Esophagus squamous epithelium (tissue), 5 donors: ENCODE results near the gene C18orf63. TPM values are rescaled to one million over a fixed set of nuclear protein-coding genes. Genes with fewer than 3 reads are reported as not detected.

Experiments used
- DNase-seq: peaks from one replicate; lab custom pipeline; 2025; lab: John Stamatoyannopoulos, UW
- H3K27ac ChIP-seq, 4 donors: fragments of 200-600 bp; sonication (generic); one replicate each; pipeline ENCODE4 v1.5.1; 2016 to 2019; ENCODE audit warnings: mild to moderate bottlenecking in 1 of 4
- H3K27me3 ChIP-seq, 4 donors: fragments of 200-600 bp; sonication (generic); 1 replicate in 3 of 4; 2 replicates in 1 of 4; pipeline versions ENCODE4 v1.5.1 to v1.6.0; 2017 to 2021; ENCODE audit warnings: antibody characterized with exemption in 1 of 4
- H3K36me3 ChIP-seq, 3 donors: fragments of 200-600 bp; sonication (generic); one replicate each; pipeline ENCODE4 v1.5.1; 2016 to 2019
- H3K4me1 ChIP-seq, 3 donors: fragments of 200-600 bp; sonication (generic); one replicate each; pipeline ENCODE4 v1.5.1; 2017 to 2019
- H3K4me3 ChIP-seq, 4 donors: fragments of 200-600 bp; sonication (generic); 1 replicate in 3 of 4; 2 replicates in 1 of 4; pipeline ENCODE4 v1.5.1; 2016 to 2019; ENCODE audit warnings: mild to moderate bottlenecking in 2 of 4, moderate library complexity in 1 of 4
- H3K9me3 ChIP-seq, 3 donors: fragments of 200-600 bp; sonication (generic); one replicate each; pipeline ENCODE4 v1.5.1; 2016 to 2019
- POLR2A ChIP-seq, 4 donors: fragments of 450-650 bp; IDR thresholded peaks; one replicate each; pipeline ENCODE4 v1.6.1; 2017; ENCODE audit warnings: antibody characterized with exemption in 4 of 4, mild to moderate bottlenecking in 4 of 4, moderate library complexity in 3 of 4
- WGBS, 2 donors: methylation state at CpG; one replicate each; pipeline ENCODE4 v1.1.5; 2018; 5-methylcytosine and 5-hydroxymethylcytosine counted together
- intact Hi-C: fragments of 100-400 bp; cut with DNase I; formaldehyde crosslinking; loops from one replicate; pipeline ENCODE4 v1.15.0; 2022
- total RNA-seq, 4 donors: library from RNA; depleted of rRNA; stranded (reverse); fragments of >200 nt; gene quantifications; one replicate each; pipeline ENCODE4 v1.1.0, GENCODE V29; 2016
- TF ChIP-seq, protein P1 (sequence below), 6 experiments: fragments of 450-650 bp in 4 of 6; fragments of 200-600 bp in 2 of 6; sonication (generic) in 2 of 6; IDR thresholded peaks; one replicate each; pipeline ENCODE4 v1.5.1; 2016 to 2019; ENCODE audit warnings: antibody characterized with exemption in 6 of 6, mild to moderate bottlenecking in 4 of 6, moderate library complexity in 4 of 6
- donor health status: DM: yes; HTN: yes; CAD: no.

The C18orf63 gene
- total RNA-seq, 4 donors from 2014 or later: not detected

DNA sequence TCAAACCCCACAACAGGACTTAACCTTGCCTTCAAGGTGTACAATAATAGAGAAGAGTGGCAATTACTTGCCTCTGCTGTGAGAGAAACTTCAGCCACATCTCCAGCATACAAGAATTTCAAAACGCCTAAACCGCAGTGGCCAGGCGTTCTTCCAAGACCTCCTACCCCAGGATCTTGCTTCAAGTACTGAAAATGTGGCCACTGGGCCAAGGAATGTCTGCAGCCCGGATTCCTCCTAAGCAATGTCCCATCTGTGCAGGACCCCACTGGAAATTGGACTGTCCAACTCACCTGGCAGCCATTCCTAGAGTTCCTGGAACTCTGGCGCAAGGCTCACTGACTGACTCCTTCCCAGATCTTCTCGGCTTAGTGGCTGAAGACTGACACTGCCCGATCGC is 21.1 kb upstream of the C18orf63 start:
- Histone ChIP-seq H3K9me3 (no peaks in the 10 kb centered on the region), H3K4me1 (peaks cover 10 to 26% (median 15%) of the 10 kb centered on the region in 3 donors), H3K27ac (no peak overlapping the region), H3K36me3 (no peaks in the 10 kb centered on the region), H3K27me3 (no peaks in the 10 kb centered on the region), H3K4me3 (no peak overlapping the region)
- WGBS, 2 donors: 84 to 93% methylated on average over 8 of the region's 8 CpGs
- no peak for DNase-seq
- TF ChIP-seq, protein P1, sequence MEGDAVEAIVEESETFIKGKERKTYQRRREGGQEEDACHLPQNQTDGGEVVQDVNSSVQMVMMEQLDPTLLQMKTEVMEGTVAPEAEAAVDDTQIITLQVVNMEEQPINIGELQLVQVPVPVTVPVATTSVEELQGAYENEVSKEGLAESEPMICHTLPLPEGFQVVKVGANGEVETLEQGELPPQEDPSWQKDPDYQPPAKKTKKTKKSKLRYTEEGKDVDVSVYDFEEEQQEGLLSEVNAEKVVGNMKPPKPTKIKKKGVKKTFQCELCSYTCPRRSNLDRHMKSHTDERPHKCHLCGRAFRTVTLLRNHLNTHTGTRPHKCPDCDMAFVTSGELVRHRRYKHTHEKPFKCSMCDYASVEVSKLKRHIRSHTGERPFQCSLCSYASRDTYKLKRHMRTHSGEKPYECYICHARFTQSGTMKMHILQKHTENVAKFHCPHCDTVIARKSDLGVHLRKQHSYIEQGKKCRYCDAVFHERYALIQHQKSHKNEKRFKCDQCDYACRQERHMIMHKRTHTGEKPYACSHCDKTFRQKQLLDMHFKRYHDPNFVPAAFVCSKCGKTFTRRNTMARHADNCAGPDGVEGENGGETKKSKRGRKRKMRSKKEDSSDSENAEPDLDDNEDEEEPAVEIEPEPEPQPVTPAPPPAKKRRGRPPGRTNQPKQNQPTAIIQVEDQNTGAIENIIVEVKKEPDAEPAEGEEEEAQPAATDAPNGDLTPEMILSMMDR (IDR thresholded peaks at IDR 0.05): no peak
- no peak for TF ChIP-seq POLR2A (IDR thresholded peaks at IDR 0.05)
- intact Hi-C loops: no loop called here

DNA sequence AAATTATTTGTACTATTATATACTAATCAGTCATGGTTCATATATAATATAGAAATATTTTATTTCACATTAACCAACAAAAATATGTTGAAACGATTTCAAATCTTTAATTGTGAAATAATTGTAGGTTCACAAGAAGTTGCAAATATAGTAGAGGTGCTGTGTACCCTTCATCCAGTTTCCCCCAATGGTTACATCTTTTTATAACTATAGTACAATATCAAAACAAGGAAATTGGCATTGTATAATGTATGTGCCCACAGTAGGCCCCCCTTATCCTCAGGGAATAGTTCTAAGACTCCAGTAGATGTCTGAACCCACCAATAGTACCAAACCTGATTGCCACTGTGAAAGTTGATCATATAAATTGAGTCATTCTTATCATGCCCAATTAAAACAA is 16.5 kb upstream of the C18orf63 start:
- intact Hi-C loops: no loop called here
- H3K27ac ChIP-seq: no peak overlapping the region
- H3K9me3 ChIP-seq: no peaks in the 10 kb centered on the region
- DNase-seq: no peak
- no peak overlapping the region for H3K4me3 ChIP-seq
- WGBS, 2 donors: 66 to 74% methylated on average over 1 of the region's 1 CpG
- H3K36me3 ChIP-seq: no peaks in the 10 kb centered on the region
- TF ChIP-seq, protein P1 (IDR thresholded peaks at IDR 0.05): no peak
- no peak for TF ChIP-seq POLR2A (IDR thresholded peaks at IDR 0.05)
- H3K4me1 ChIP-seq: no peaks in the 10 kb centered on the region
- no peaks in the 10 kb centered on the region for H3K27me3 ChIP-seq

DNA sequence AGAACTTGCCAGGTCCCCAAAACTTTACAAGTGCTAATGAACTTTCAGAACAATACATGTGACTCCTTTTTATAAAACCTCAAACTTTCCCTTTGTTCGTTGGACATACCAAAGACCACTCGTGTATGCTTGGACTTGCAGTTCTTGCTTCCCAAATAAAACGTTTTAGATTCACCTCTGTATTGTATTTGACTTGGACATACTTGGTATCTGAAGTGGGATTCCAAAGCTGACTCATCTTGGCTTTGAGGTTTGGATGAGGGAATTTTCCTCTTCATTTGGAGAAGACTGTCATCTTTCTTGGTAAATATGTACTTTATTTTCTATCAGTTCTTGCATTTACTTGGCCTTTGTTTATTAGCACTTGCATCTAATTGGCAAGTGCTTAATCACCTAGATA is 15.9 kb upstream of the C18orf63 start:
- H3K4me3 ChIP-seq: no peak overlapping the region
- no peaks in the 10 kb centered on the region for H3K36me3 ChIP-seq
- WGBS, 2 donors: 30 to 48% methylated on average over 3 of the region's 3 CpGs
- TF ChIP-seq POLR2A (IDR thresholded peaks at IDR 0.05): no peak
- TF ChIP-seq, protein P1 (IDR thresholded peaks at IDR 0.05): no peak
- intact Hi-C loops: no loop called here
- no peak for DNase-seq
- no peaks in the 10 kb centered on the region for H3K4me1 ChIP-seq
- no peak overlapping the region for H3K27ac ChIP-seq
- H3K27me3 ChIP-seq: no peaks in the 10 kb centered on the region
- H3K9me3 ChIP-seq: no peaks in the 10 kb centered on the region

DNA sequence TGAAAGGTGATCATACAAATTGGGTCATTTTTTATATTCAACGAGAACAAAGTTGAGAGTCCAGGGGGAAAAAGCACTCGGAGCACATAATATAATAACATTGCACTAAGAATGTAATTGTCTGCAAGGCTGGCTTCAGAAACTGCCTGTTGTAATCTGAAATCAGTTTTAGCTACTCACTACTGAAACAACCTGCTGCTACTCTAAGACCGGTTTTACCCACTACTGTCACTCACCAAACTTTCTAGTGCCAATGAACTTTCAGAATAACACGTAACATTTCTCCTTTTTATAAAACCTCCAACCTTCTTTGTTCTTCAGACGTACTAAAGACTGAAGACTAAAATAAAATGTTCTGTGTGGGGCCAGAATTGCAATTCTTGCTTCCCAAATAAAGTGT is 12.3 kb upstream of the C18orf63 start:
- H3K4me3 ChIP-seq: no peak overlapping the region
- DNase-seq: no peak
- H3K27ac ChIP-seq: no peak overlapping the region
- H3K9me3 ChIP-seq: no peaks in the 10 kb centered on the region
- TF ChIP-seq POLR2A (IDR thresholded peaks at IDR 0.05): no peak
- TF ChIP-seq, protein P1 (IDR thresholded peaks at IDR 0.05): no peak
- 59 to 78% methylated on average over 5 of the region's 5 CpGs for WGBS, 2 donors
- intact Hi-C loops: no loop called here
- H3K27me3 ChIP-seq: no peaks in the 10 kb centered on the region
- no peaks in the 10 kb centered on the region for H3K36me3 ChIP-seq
- no peaks in the 10 kb centered on the region for H3K4me1 ChIP-seq

DNA sequence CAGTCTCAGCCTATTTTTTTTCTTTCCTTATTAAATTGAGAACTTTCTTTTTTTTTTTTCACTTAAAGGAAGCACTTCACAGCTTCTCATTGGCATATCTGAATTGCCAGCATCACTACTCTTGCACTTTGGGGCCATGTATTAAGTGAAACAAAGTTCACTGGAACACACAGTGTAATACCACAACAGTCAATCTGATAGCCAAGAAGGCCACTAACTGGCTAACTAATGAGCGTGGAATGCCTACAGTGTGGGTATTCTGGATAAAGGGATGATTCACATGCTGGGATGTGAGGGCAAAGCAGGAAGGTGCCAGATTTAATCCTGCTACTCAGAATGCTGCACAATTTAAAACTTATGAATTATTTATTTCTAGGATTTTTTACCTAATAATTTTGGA is 11.7 kb upstream of the C18orf63 start:
- Histone ChIP-seq H3K4me1 (no peaks in the 10 kb centered on the region), H3K36me3 (no peaks in the 10 kb centered on the region), H3K4me3 (no peak overlapping the region), H3K27me3 (peaks cover 0 to 1% (median 0%) of the 10 kb centered on the region in 4 donors), H3K9me3 (no peaks in the 10 kb centered on the region), H3K27ac (no peak overlapping the region)
- no peak for TF ChIP-seq POLR2A (IDR thresholded peaks at IDR 0.05)
- TF ChIP-seq, protein P1 (IDR thresholded peaks at IDR 0.05): no peak
- intact Hi-C loops: no loop called here
- 67 to 73% methylated on average over 1 of the region's 1 CpG for WGBS, 2 donors
- DNase-seq: no peak
